CD14-positive monocyte (primary cell): ENCODE results near the gene ERCC6L2. TPM values are rescaled to one million over a fixed set of nuclear protein-coding genes. Genes with fewer than 3 reads are reported as not detected.

Experiments used
- DNase-seq, 3 donors: peaks; one replicate each; pipeline ENCODE4 v3.0.0-alpha.2; 2011 to 2022
- H2AFZ ChIP-seq: 2 replicates; pipeline ENCODE4 v1.6.0; 2012; ENCODE audit warnings: mild to moderate bottlenecking, low read depth, low read length, inconsistent platforms; ENCODE audit not compliant: insufficient read depth, poor library complexity, severe bottlenecking
- H3K27ac ChIP-seq, 2 donors: 1 replicate in 1 of 2; 2 replicates in 1 of 2; pipeline ENCODE4 v1.5.1; 2012 to 2013; ENCODE audit warnings: low read length in 2 of 2, control low read depth in 1 of 2, inconsistent platforms in 1 of 2, low read depth in 1 of 2, mild to moderate bottlenecking in 1 of 2
- H3K27me3 ChIP-seq, 2 donors: one replicate each; pipeline versions ENCODE4 v1.6.0 to v1.6.1; 2011 to 2013; ENCODE audit warnings: low read length in 2 of 2; ENCODE audit not compliant: control insufficient read depth in 2 of 2, insufficient read depth in 2 of 2
- H3K36me3 ChIP-seq, 2 donors: replicated peaks in 1 of 2; 1 replicate in 1 of 2; 2 replicates in 1 of 2; pipeline versions ENCODE4 v1.5.1 to v1.6.1; 2012 to 2013; ENCODE audit warnings: low read length in 2 of 2, control low read depth in 1 of 2, inconsistent platforms in 1 of 2, mild to moderate bottlenecking in 1 of 2; ENCODE audit not compliant: insufficient read depth in 2 of 2, control insufficient read depth in 1 of 2
- H3K4me1 ChIP-seq, 2 donors: 1 replicate in 1 of 2; 2 replicates in 1 of 2; pipeline versions ENCODE4 v1.5.1 to v1.6.1; 2012 to 2013; ENCODE audit warnings: low read length in 2 of 2, control low read depth in 1 of 2, inconsistent platforms in 1 of 2, mild to moderate bottlenecking in 1 of 2, moderate library complexity in 1 of 2; ENCODE audit not compliant: insufficient read depth in 2 of 2, control insufficient read depth in 1 of 2
- H3K4me2 ChIP-seq: replicated peaks from 2 replicates; pipeline ENCODE3; 2012; ENCODE audit warnings: low read length, moderate library complexity, mild to moderate bottlenecking; ENCODE audit not compliant: poor library complexity, severe bottlenecking; ENCODE audit errors: extremely low read depth
- H3K4me3 ChIP-seq, 3 experiments: fragments of 200-600 bp in 1 of 3; sonication (generic) in 1 of 3; replicated peaks in 1 of 3; 1 replicate in 2 of 3; 2 replicates in 1 of 3; pipeline ENCODE4 v1.5.1; 2011 to 2013; ENCODE audit warnings: low read length in 3 of 3, mild to moderate bottlenecking in 3 of 3, control low read depth in 2 of 3, low read depth in 2 of 3, inconsistent platforms in 1 of 3, moderate library complexity in 1 of 3
- H3K79me2 ChIP-seq: 2 replicates; pipeline ENCODE4 v1.6.0; 2012; ENCODE audit warnings: mild to moderate bottlenecking, control low read depth, inconsistent platforms, low read length, moderate library complexity; ENCODE audit not compliant: insufficient read depth
- H3K9ac ChIP-seq: 2 replicates; pipeline ENCODE4 v1.6.0; 2017; ENCODE audit warnings: low read length, mild to moderate bottlenecking; ENCODE audit not compliant: insufficient read depth, poor library complexity, severe bottlenecking
- H3K9me3 ChIP-seq, 2 donors: replicated peaks in 1 of 2; 1 replicate in 1 of 2; 2 replicates in 1 of 2; pipeline versions ENCODE4 v1.5.1 to v1.6.1; 2012 to 2013; ENCODE audit warnings: low read length in 2 of 2, control low read depth in 1 of 2; ENCODE audit not compliant: control insufficient read depth in 1 of 2, insufficient read depth in 1 of 2
- H4K20me1 ChIP-seq: 2 replicates; pipeline ENCODE4 v1.6.0; 2012; ENCODE audit warnings: mild to moderate bottlenecking, low read length, control low read depth, moderate library complexity; ENCODE audit not compliant: insufficient read depth
- H3K27ac Mint-ChIP-seq, 7 donors: one replicate each; pipeline ENCODE4 v1.8.0; 2020; ENCODE audit warnings: mild to moderate bottlenecking in 7 of 7, mixed read lengths in 7 of 7, moderate library complexity in 6 of 7, inconsistent platforms in 2 of 7
- H3K27me3 Mint-ChIP-seq, 3 donors: one replicate each; pipeline ENCODE4 v1.8.0; 2021 to 2022; ENCODE audit warnings: low read depth in 3 of 3, mild to moderate bottlenecking in 3 of 3, mixed read lengths in 3 of 3, moderate library complexity in 3 of 3, inconsistent platforms in 1 of 3
- H3K36me3 Mint-ChIP-seq, 2 donors: one replicate each; pipeline ENCODE4 v1.8.0; 2020; ENCODE audit warnings: mixed read lengths in 2 of 2, inconsistent platforms in 1 of 2, mild to moderate bottlenecking in 1 of 2
- H3K4me1 Mint-ChIP-seq: one replicate; pipeline ENCODE4 v1.8.0; 2020; ENCODE audit warnings: mild to moderate bottlenecking, mixed read lengths
- H3K4me3 Mint-ChIP-seq, 2 donors: one replicate each; pipeline ENCODE4 v1.8.0; 2020; ENCODE audit warnings: mild to moderate bottlenecking in 2 of 2, mixed read lengths in 2 of 2, moderate library complexity in 1 of 2
- H3K9me3 Mint-ChIP-seq, 7 donors: one replicate each; pipeline ENCODE4 v1.8.0; 2020 to 2022; ENCODE audit warnings: mixed read lengths in 7 of 7, mild to moderate bottlenecking in 6 of 7, moderate library complexity in 6 of 7, inconsistent platforms in 2 of 7
- WGBS: methylation state at CpG from one replicate; pipeline ENCODE4 v1.1.5; 2013; ENCODE audit warnings: missing lambda C conversion rate; ENCODE audit not compliant: insufficient coverage; 5-methylcytosine and 5-hydroxymethylcytosine counted together
- intact Hi-C, 2 donors: fragments of 100-400 bp; cut with micrococcal nuclease; formaldehyde crosslinking; loops; one replicate each; pipeline versions ENCODE4 v1.15.0 to v1.15.1; 2023
- polyA plus RNA-seq, 3 donors: library from polyadenylated mRNA; depleted of rRNA in 1 of 3; unstranded in 2 of 3; stranded (reverse) in 1 of 3; fragments of 300-500 nt in 2 of 3; fragments of >200 nt in 1 of 3; fragmentation: Illumina TruSeq in 2 of 3; gene quantifications; 1 replicate in 2 of 3; 2 replicates in 1 of 3; pipeline ENCODE4 v1.2.3, GENCODE V29; 2012 to 2021
- TF ChIP-seq, protein P1 (sequence below): fragments of 200-600 bp; IDR thresholded peaks from one replicate; pipeline ENCODE4 v1.8.0; 2022; ENCODE audit warnings: antibody characterized with exemption, mild to moderate bottlenecking

The ERCC6L2 gene
- polyA plus RNA-seq, 3 donors: 7.1 to 18.9 (median 7.2) TPM

GRCh38 chr9:95845751-95846150 lies 29.7 kb upstream of the ERCC6L2 start:
- Histone ChIP-seq H2AFZ (no peak overlapping the region), H3K9ac (no peak overlapping the region), H4K20me1 (no peaks in the 10 kb centered on the region), H3K36me3 (no peaks in the 10 kb centered on the region), H3K4me2 (no peak overlapping the region), H3K27me3 (no peaks in the 10 kb centered on the region), H3K4me3 (no peak overlapping the region), H3K4me1 (no peaks in the 10 kb centered on the region), H3K27ac (no peak overlapping the region), H3K79me2 (no peaks in the 10 kb centered on the region), H3K9me3 (peaks cover 13 to 17% of the 10 kb centered on the region in 2 donors)
- Mint-ChIP-seq H3K9me3 (peaks cover 15 to 39% (median 26%) of the 10 kb centered on the region in 7 donors), H3K27me3 (peaks cover 0 to 3% (median 3%) of the 10 kb centered on the region in 3 donors), H3K27ac (no peak overlapping the region), H3K4me3 (no peak overlapping the region), H3K4me1 (no peaks in the 10 kb centered on the region), H3K36me3 (peaks cover 12 to 17% of the 10 kb centered on the region in 2 donors)
- no peak for DNase-seq
- no CpG with 5 or more reads among the region's 1 CpG for WGBS
- intact Hi-C loops: no loop called here
- TF ChIP-seq, protein P1, sequence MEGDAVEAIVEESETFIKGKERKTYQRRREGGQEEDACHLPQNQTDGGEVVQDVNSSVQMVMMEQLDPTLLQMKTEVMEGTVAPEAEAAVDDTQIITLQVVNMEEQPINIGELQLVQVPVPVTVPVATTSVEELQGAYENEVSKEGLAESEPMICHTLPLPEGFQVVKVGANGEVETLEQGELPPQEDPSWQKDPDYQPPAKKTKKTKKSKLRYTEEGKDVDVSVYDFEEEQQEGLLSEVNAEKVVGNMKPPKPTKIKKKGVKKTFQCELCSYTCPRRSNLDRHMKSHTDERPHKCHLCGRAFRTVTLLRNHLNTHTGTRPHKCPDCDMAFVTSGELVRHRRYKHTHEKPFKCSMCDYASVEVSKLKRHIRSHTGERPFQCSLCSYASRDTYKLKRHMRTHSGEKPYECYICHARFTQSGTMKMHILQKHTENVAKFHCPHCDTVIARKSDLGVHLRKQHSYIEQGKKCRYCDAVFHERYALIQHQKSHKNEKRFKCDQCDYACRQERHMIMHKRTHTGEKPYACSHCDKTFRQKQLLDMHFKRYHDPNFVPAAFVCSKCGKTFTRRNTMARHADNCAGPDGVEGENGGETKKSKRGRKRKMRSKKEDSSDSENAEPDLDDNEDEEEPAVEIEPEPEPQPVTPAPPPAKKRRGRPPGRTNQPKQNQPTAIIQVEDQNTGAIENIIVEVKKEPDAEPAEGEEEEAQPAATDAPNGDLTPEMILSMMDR: no peak

GRCh38 chr9:95848764-95849163 lies 26.7 kb upstream of the ERCC6L2 start:
- no peak overlapping the region for H3K9ac ChIP-seq
- H3K4me1 Mint-ChIP-seq: no peaks in the 10 kb centered on the region

More at GRCh38 chr9:95848764-95849163, 26.7 kb upstream of the ERCC6L2 start:
- H3K36me3 ChIP-seq: no peaks in the 10 kb centered on the region
- DNase-seq: no peak
- no peak overlapping the region for H3K4me3 ChIP-seq
- no peak overlapping the region for H2AFZ ChIP-seq
- intact Hi-C loops: no loop called here
- TF ChIP-seq, protein P1: no peak
- H3K4me3 Mint-ChIP-seq: no peak overlapping the region
- H3K27ac Mint-ChIP-seq: no peak overlapping the region
- H3K9me3 ChIP-seq: peaks cover 13 to 14% of the 10 kb centered on the region in 2 donors
- H3K27ac ChIP-seq: no peak overlapping the region
- peaks cover 13 to 39% (median 26%) of the 10 kb centered on the region in 7 donors for H3K9me3 Mint-ChIP-seq
- no peaks in the 10 kb centered on the region for H3K27me3 ChIP-seq
- peaks cover 13 to 17% of the 10 kb centered on the region in 2 donors for H3K36me3 Mint-ChIP-seq
- peaks cover 0 to 1% (median 1%) of the 10 kb centered on the region in 3 donors for H3K27me3 Mint-ChIP-seq
- H4K20me1 ChIP-seq: no peaks in the 10 kb centered on the region
- H3K4me2 ChIP-seq: no peak overlapping the region
- no peaks in the 10 kb centered on the region for H3K79me2 ChIP-seq
- H3K4me1 ChIP-seq: no peaks in the 10 kb centered on the region
